Hepatocyte (in vitro differentiated cells): ENCODE results near the gene WSCD1. TPM values are rescaled to one million over a fixed set of nuclear protein-coding genes. Genes with fewer than 3 reads are reported as not detected.

Experiments
- DNase-seq: peaks from one replicate; pipeline ENCODE4 v3.0.0-alpha.2; 2016; ENCODE audit warnings: low spot score
- H2AFZ ChIP-seq: fragments of 200-600 bp; sonication (generic); 2 replicates; pipeline ENCODE4 v1.6.0; 2016; ENCODE audit warnings: antibody characterized with exemption, mild to moderate bottlenecking
- H3K27ac ChIP-seq: fragments of 200-600 bp; sonication (generic); 2 replicates; pipeline ENCODE4 v1.5.1; 2016; ENCODE audit warnings: mild to moderate bottlenecking
- H3K27me3 ChIP-seq: fragments of 200-600 bp; sonication (generic); 2 replicates; pipeline ENCODE4 v1.6.1; 2016
- H3K36me3 ChIP-seq: fragments of 200-600 bp; sonication (generic); replicated peaks from 2 replicates; pipeline ENCODE4 v1.5.1; 2016; ENCODE audit warnings: low read depth; ENCODE audit not compliant: insufficient read depth
- H3K4me1 ChIP-seq: fragments of 200-600 bp; sonication (generic); 2 replicates; pipeline ENCODE4 v1.5.1; 2016; ENCODE audit warnings: mild to moderate bottlenecking, moderate library complexity; ENCODE audit not compliant: insufficient read depth
- H3K4me2 ChIP-seq: fragments of 200-600 bp; sonication (generic); 2 replicates; pipeline ENCODE4 v1.6.0; 2016
- H3K4me3 ChIP-seq: fragments of 200-600 bp; sonication (generic); 2 replicates; pipeline ENCODE4 v1.5.1; 2016; ENCODE audit warnings: mild to moderate bottlenecking
- H3K79me2 ChIP-seq: fragments of 200-600 bp; sonication (generic); 2 replicates; pipeline ENCODE4 v1.6.0; 2017; ENCODE audit warnings: mild to moderate bottlenecking
- H3K9me2 ChIP-seq: fragments of 200-600 bp; sonication (generic); replicated peaks from 2 replicates; pipeline ENCODE4 v1.6.0; 2017; ENCODE audit warnings: mild to moderate bottlenecking; ENCODE audit not compliant: insufficient read depth
- H3K9me3 ChIP-seq: fragments of 200-600 bp; sonication (generic); 2 replicates; pipeline ENCODE4 v1.5.1; 2016; ENCODE audit warnings: low read depth, mild to moderate bottlenecking
- H4K20me1 ChIP-seq: fragments of 200-600 bp; sonication (generic); 2 replicates; pipeline ENCODE4 v1.6.0; 2016; ENCODE audit warnings: mild to moderate bottlenecking; ENCODE audit not compliant: insufficient read depth, poor library complexity, severe bottlenecking
- EZH2 ChIP-seq: fragments of 200-600 bp; sonication (generic); IDR thresholded peaks from 2 replicates; pipeline ENCODE4 v1.6.1; 2016; ENCODE audit warnings: antibody characterized with exemption, mild to moderate bottlenecking, borderline replicate concordance
- EZH2phosphoT487 ChIP-seq: fragments of 200-600 bp; sonication (generic); IDR thresholded peaks from one replicate; pipeline ENCODE4 v1.6.1; 2018; ENCODE audit warnings: antibody characterized with exemption, mild to moderate bottlenecking, low read depth, moderate library complexity; ENCODE audit not compliant: unreplicated experiment, severe bottlenecking
- WGBS: methylation state at CpG from one replicate; pipeline ENCODE4 v1.1.6; 2016; ENCODE audit warnings: low lambda C conversion rate; ENCODE audit errors: missing lambda C conversion rate; 5-methylcytosine and 5-hydroxymethylcytosine counted together
- polyA plus RNA-seq: library from polyadenylated mRNA; unstranded; fragments of >200 nt; fragmentation: Nextera tagmentation; extraction: Ambion mirVana; gene quantifications from 2 replicates; pipeline ENCODE4 v1.2.1, GENCODE V29; 2016
- total RNA-seq: library from RNA; depleted of rRNA; stranded (reverse); fragments of >200 nt; gene quantifications from 2 replicates; pipeline ENCODE4 v1.2.3, GENCODE V29; 2014
- TF ChIP-seq, protein P1 (sequence below): fragments of 200-600 bp; sonication (generic); IDR thresholded peaks from 2 replicates; pipeline ENCODE4 v1.5.1; 2016; ENCODE audit warnings: antibody characterized with exemption, mild to moderate bottlenecking; ENCODE audit not compliant: poor library complexity

WSCD1 gene
- total and polyA plus RNA-seq, 2 experiments from 2014 or later, result 1.5 to 4.4 TPM

DNA sequence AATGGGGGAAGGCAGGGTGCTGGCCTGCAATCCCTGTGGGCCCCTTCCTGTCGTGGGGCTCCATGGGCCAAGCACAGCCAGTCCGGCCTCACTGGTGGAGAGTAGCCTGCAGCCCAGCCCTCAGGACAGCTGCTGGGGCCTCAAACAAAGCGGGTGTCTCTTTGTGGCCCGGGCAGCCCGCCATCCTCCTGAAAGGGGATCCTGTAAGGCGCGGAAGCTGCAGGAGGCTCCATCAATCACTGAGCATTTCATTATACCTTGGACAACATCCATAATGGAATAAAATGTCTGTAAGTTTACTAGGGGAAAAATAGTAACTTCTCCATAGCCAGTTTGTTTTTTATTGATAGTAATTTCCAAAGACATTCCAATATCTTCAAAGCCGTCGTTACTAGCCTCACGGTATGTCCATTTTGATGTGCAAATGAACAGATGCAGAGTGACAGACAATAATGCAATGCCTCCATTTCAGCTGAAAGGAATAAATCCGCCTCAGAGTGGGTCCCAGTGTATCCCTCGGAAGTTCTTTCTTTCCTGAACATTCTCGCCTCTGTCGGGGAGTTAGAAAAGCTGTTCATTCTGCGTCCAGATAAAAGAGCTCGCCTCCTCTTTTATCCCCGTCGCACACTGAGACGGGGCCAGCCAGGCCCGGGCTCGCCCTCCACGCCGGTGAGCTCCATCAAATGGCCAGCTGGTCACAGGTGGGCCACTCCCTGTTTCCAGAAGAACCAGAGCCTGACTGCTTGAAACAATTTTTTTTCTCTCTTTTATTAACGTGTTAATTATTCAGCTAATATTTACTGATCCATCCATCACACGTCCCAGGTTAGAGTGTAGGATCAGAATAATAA lies 14.4 kb downstream of the WSCD1 start:
- H3K4me2 ChIP-seq, result no peak overlapping the region
- no peak for DNase-seq
- no peak overlapping the region for H3K27ac ChIP-seq
- H3K4me1 ChIP-seq, result no peaks in the 10 kb centered on the region
- no peak for TF ChIP-seq EZH2phosphoT487
- no peak for TF ChIP-seq EZH2
- TF ChIP-seq, protein P1, sequence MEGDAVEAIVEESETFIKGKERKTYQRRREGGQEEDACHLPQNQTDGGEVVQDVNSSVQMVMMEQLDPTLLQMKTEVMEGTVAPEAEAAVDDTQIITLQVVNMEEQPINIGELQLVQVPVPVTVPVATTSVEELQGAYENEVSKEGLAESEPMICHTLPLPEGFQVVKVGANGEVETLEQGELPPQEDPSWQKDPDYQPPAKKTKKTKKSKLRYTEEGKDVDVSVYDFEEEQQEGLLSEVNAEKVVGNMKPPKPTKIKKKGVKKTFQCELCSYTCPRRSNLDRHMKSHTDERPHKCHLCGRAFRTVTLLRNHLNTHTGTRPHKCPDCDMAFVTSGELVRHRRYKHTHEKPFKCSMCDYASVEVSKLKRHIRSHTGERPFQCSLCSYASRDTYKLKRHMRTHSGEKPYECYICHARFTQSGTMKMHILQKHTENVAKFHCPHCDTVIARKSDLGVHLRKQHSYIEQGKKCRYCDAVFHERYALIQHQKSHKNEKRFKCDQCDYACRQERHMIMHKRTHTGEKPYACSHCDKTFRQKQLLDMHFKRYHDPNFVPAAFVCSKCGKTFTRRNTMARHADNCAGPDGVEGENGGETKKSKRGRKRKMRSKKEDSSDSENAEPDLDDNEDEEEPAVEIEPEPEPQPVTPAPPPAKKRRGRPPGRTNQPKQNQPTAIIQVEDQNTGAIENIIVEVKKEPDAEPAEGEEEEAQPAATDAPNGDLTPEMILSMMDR, result no peak
- H3K36me3 ChIP-seq, result no peaks in the 10 kb centered on the region
- no peaks in the 10 kb centered on the region for H3K79me2 ChIP-seq
- no peaks in the 10 kb centered on the region for H4K20me1 ChIP-seq
- no peak overlapping the region for H2AFZ ChIP-seq
- WGBS, result 83% methylated on average over 25 of the region's 25 CpGs
- no peaks in the 10 kb centered on the region for H3K9me3 ChIP-seq
- H3K9me2 ChIP-seq, result no peaks in the 10 kb centered on the region
- no peaks in the 10 kb centered on the region for H3K27me3 ChIP-seq
- no peak overlapping the region for H3K4me3 ChIP-seq

DNA sequence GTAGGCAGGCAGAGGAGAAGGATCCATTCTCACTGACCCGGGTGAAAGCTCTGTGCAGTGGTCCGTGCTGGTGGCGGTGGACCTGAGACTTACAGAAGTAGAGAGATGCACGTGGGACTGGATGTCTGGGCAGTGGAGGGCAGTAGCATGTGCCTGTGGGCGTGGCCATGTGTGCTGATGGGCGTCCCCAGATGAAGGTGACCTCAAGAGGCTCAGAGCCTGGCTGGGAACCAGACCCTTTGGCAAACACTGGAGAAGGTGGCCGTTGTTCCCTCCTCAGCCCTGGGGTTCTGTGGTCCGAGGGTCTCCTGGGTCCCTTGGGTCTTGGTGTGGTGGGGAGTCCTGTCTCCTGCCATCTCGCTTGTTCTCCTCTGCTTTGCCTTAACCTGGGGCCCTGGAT lies 15.6 kb downstream of the WSCD1 start:
- H3K4me2 ChIP-seq, result no peak overlapping the region
- no peak for TF ChIP-seq EZH2
- no peak for TF ChIP-seq EZH2phosphoT487
- TF ChIP-seq, protein P1, result no peak
- H3K79me2 ChIP-seq, result no peaks in the 10 kb centered on the region
- no peaks in the 10 kb centered on the region for H3K9me3 ChIP-seq
- H3K27ac ChIP-seq, result no peak overlapping the region
- H3K4me3 ChIP-seq, result no peak overlapping the region
- no peaks in the 10 kb centered on the region for H3K36me3 ChIP-seq
- 85% methylated on average over 9 of the region's 9 CpGs for WGBS
- H3K9me2 ChIP-seq, result no peaks in the 10 kb centered on the region
- H3K4me1 ChIP-seq, result no peaks in the 10 kb centered on the region
- no peaks in the 10 kb centered on the region for H4K20me1 ChIP-seq
- no peak overlapping the region for H2AFZ ChIP-seq
- H3K27me3 ChIP-seq, result no peaks in the 10 kb centered on the region
- DNase-seq, result no peak

- Histone ChIP-seq H3K36me3 (no peaks in the 10 kb centered on the region), H3K9me3 (no peaks in the 10 kb centered on the region), H3K9me2 (no peaks in the 10 kb centered on the region), H3K27me3 (no peaks in the 10 kb centered on the region), H3K4me1 (no peaks in the 10 kb centered on the region), H3K27ac (no peak overlapping the region), H2AFZ (no peak overlapping the region), H3K4me2 (no peak overlapping the region), H3K79me2 (no peaks in the 10 kb centered on the region), H4K20me1 (no peaks in the 10 kb centered on the region), H3K4me3 (no peak overlapping the region)
- 90% methylated on average over 28 of the region's 28 CpGs for WGBS
- DNase-seq, result no peak
- TF ChIP-seq, protein P1, result no peak
- no peak for TF ChIP-seq EZH2phosphoT487
- no peak for TF ChIP-seq EZH2
Measured at GRCh38 chr17:6086603-6087400, 16.6 kb downstream of the WSCD1 start.
